ENCODE results near the gene NRN1L. TPM values are rescaled to one million over a fixed set of nuclear protein-coding genes. Genes with fewer than 3 reads are reported as not detected.

NRN1L gene
- total RNA-seq, 4 donors from 2014 or later, result 1.2 to 2.4 TPM; not detected in 2

GRCh38 chr16:67880584-67880983 lies 4.1 kb upstream of the NRN1L start:
- Histone ChIP-seq H3K27me3 (no peaks in the 10 kb centered on the region), H3K4me1 (peaks cover 0 to 40% (median 14%) of the 10 kb centered on the region in 3 donors), H3K36me3 (peaks cover 0 to 92% of the 10 kb centered on the region in 2 donors), H3K9me3 (no peaks in the 10 kb centered on the region), H3K27ac (no peak overlapping the region), H3K4me3 (no peak overlapping the region)
- ATAC-seq, result no peak
- WGBS, 2 donors (ENCODE audit: low coverage in 1 of 2), result 92% methylated on average over 2 of the region's 13 CpGs; no CpG with 5 or more reads in 1 of the 2 donors
- TF ChIP-seq POLR2AphosphoS5 (IDR thresholded peaks at IDR 0.05) (no peak), POLR2A (IDR thresholded peaks at IDR 0.05) (no peak), EP300 (IDR thresholded peaks at IDR 0.05) (no peak), CTCF (IDR thresholded peaks at IDR 0.05) (no peak)

GRCh38 chr16:67881621-67882161 lies 3.0 kb upstream of the NRN1L start:
- H3K4me1 ChIP-seq, result peaks cover 0 to 30% (median 8%) of the 10 kb centered on the region in 3 donors
- H3K36me3 ChIP-seq, result peaks cover 0 to 91% of the 10 kb centered on the region in 2 donors
- no peaks in the 10 kb centered on the region for H3K9me3 ChIP-seq
- no peak overlapping the region for H3K4me3 ChIP-seq
- no peak for ATAC-seq
- WGBS, 2 donors (ENCODE audit: low coverage in 1 of 2), result 85 to 93% methylated on average over 11 of the region's 21 CpGs
- H3K27ac ChIP-seq, result no peak overlapping the region
- TF ChIP-seq POLR2AphosphoS5 (IDR thresholded peaks at IDR 0.05) (no peak), EP300 (IDR thresholded peaks at IDR 0.05) (no peak), POLR2A (IDR thresholded peaks at IDR 0.05) (no peak), CTCF (IDR thresholded peaks at IDR 0.05) (no peak)
- no peaks in the 10 kb centered on the region for H3K27me3 ChIP-seq

- peak overlapping the region in 1 of 4 donors; percentile 83 for H3K27ac ChIP-seq
- no peak for ATAC-seq
- H3K4me1 ChIP-seq, result peaks cover 0 to 25% (median 8%) of the 10 kb centered on the region in 3 donors
- H3K9me3 ChIP-seq, result no peaks in the 10 kb centered on the region
- WGBS, 2 donors (ENCODE audit: low coverage in 1 of 2), result 20 to 86% methylated on average over 1 of the region's 18 CpGs
- TF ChIP-seq EP300 (IDR thresholded peaks at IDR 0.05) (no peak), POLR2A (IDR thresholded peaks at IDR 0.05) (no peak), POLR2AphosphoS5 (IDR thresholded peaks at IDR 0.05) (no peak)
- H3K36me3 ChIP-seq, result peaks cover 0 to 83% of the 10 kb centered on the region in 2 donors
- H3K27me3 ChIP-seq, result no peaks in the 10 kb centered on the region
- no peak overlapping the region for H3K4me3 ChIP-seq
Observed at GRCh38 chr16:67882374-67883145, 2.1 kb upstream of the NRN1L start.

- TF ChIP-seq POLR2AphosphoS5 (IDR thresholded peaks at IDR 0.05) (no peak), CTCF (IDR thresholded peaks at IDR 0.05) (no peak), EP300 (IDR thresholded peaks at IDR 0.05) (no peak), POLR2A (IDR thresholded peaks at IDR 0.05) (no peak)
- Histone ChIP-seq H3K9me3 (no peaks in the 10 kb centered on the region), H3K27me3 (no peaks in the 10 kb centered on the region), H3K27ac (peak overlapping the region in 2 of 4 donors; percentile 73 to 83), H3K36me3 (peaks cover 0 to 75% of the 10 kb centered on the region in 2 donors), H3K4me1 (peaks cover 0 to 25% (median 8%) of the 10 kb centered on the region in 3 donors), H3K4me3 (no peak overlapping the region)
- no peak for ATAC-seq
- 55 to 79% methylated on average over 3 of the region's 6 CpGs for WGBS, 2 donors (ENCODE audit: low coverage in 1 of 2)
Observed at GRCh38 chr16:67883146-67883871, 1.4 kb upstream of the NRN1L start.

- H3K27me3 ChIP-seq, result no peaks in the 10 kb centered on the region
- ATAC-seq, result peak; percentile 56
- WGBS, 2 donors (ENCODE audit: low coverage in 1 of 2), result 40% methylated on average over 5 of the region's 11 CpGs; no CpG with 5 or more reads in 1 of the 2 donors
- no peaks in the 10 kb centered on the region for H3K9me3 ChIP-seq
- peak overlapping the region; percentile 16 to 83 (median 67) for H3K27ac ChIP-seq
- peaks cover 0 to 69% of the 10 kb centered on the region in 2 donors for H3K36me3 ChIP-seq
- no peak overlapping the region for H3K4me3 ChIP-seq
- peaks cover 0 to 25% (median 8%) of the 10 kb centered on the region in 3 donors for H3K4me1 ChIP-seq
- peak in 3 of 4 experiments; percentile 71 to 93 (median 86) for TF ChIP-seq CTCF (IDR thresholded peaks at IDR 0.05)
- TF ChIP-seq POLR2AphosphoS5 (IDR thresholded peaks at IDR 0.05), result no peak
Observed at GRCh38 chr16:67883872-67884261, 818 bp upstream of the NRN1L start.

Data from gastroesophageal sphincter (tissue), 4 donors.